SK-N-SH (cell line): ENCODE measurements around the gene F11.

Experiments used
- NRF1 ChIP-seq: IDR thresholded peaks from 2 replicates; pipeline ENCODE4 v1.6.1; 2012; ENCODE audit warnings: low read depth, mild to moderate bottlenecking, low read length
- RCOR1 ChIP-seq: fragments of 150-350 bp; IDR thresholded peaks from 2 replicates; pipeline ENCODE4 v1.6.1; 2017; ENCODE audit warnings: antibody characterized with exemption, low read length
- USF2 ChIP-seq: fragments of 150-350 bp; IDR thresholded peaks from 2 replicates; pipeline ENCODE4 v1.6.1; 2017; ENCODE audit warnings: antibody characterized with exemption, low read length, low read depth, borderline replicate concordance
- TF ChIP-seq, protein P1 (sequence below): fragments of 200-600 bp; sonication (generic); IDR thresholded peaks from 2 replicates; pipeline ENCODE4 v1.6.1; 2017; ENCODE audit warnings: antibody characterized with exemption, mild to moderate bottlenecking, moderate library complexity

- TF ChIP-seq NRF1: no peak
- no peak for TF ChIP-seq USF2
- TF ChIP-seq RCOR1: no peak
- TF ChIP-seq, protein P1, sequence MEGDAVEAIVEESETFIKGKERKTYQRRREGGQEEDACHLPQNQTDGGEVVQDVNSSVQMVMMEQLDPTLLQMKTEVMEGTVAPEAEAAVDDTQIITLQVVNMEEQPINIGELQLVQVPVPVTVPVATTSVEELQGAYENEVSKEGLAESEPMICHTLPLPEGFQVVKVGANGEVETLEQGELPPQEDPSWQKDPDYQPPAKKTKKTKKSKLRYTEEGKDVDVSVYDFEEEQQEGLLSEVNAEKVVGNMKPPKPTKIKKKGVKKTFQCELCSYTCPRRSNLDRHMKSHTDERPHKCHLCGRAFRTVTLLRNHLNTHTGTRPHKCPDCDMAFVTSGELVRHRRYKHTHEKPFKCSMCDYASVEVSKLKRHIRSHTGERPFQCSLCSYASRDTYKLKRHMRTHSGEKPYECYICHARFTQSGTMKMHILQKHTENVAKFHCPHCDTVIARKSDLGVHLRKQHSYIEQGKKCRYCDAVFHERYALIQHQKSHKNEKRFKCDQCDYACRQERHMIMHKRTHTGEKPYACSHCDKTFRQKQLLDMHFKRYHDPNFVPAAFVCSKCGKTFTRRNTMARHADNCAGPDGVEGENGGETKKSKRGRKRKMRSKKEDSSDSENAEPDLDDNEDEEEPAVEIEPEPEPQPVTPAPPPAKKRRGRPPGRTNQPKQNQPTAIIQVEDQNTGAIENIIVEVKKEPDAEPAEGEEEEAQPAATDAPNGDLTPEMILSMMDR: no peak
Observed at GRCh38 chr4:186326391-186326790, 60.4 kb downstream of the F11 start.
